G401.6 (cell line): ENCODE results near the gene CDH3.
"Not testable (repeated sequence)": the region's sequence is repeated elsewhere in the genome, so short reads cannot be mapped to it uniquely, and the experiment has no call there.

Experiments used
- FAIRE-seq: peaks from 2 replicates; lab custom pipeline; 2012; peaks lifted over from hg19 to GRCh38; lab: Jason Lieb, UNC

The CDH3 gene

GRCh38 chr16:68707340-68708152 is 62.4 kb downstream of the CDH3 start:
- FAIRE-seq: no peak

- no peak for FAIRE-seq
These were observed 65.1 kb downstream of the CDH3 start for GRCh38 chr16:68710211-68710610.

GRCh38 chr16:68711421-68712139 is 66.5 kb downstream of the CDH3 start:
- FAIRE-seq: no peak

GRCh38 chr16:68713361-68713760 is 68.3 kb downstream of the CDH3 start:
- FAIRE-seq: no peak

GRCh38 chr16:68715471-68715870 is 70.4 kb downstream of the CDH3 start:
- FAIRE-seq: no peak

GRCh38 chr16:68716516-68716915 is 71.4 kb downstream of the CDH3 start:
- not testable (repeated sequence) for FAIRE-seq

- no peak for FAIRE-seq
These were observed 72.6 kb downstream of the CDH3 start for GRCh38 chr16:68717684-68718083.

GRCh38 chr16:68718590-68718989 is 73.5 kb downstream of the CDH3 start:
- FAIRE-seq: no peak

GRCh38 chr16:68719993-68720489 is 74.9 kb downstream of the CDH3 start:
- no peak for FAIRE-seq

- FAIRE-seq: no peak
These were observed 77.3 kb downstream of the CDH3 start for GRCh38 chr16:68722119-68723024.

GRCh38 chr16:68724797-68725196 is 79.7 kb downstream of the CDH3 start:
- FAIRE-seq: no peak

GRCh38 chr16:68728523-68728922 is 83.4 kb downstream of the CDH3 start:
- no peak for FAIRE-seq

GRCh38 chr16:68731637-68732036 is 86.5 kb downstream of the CDH3 start:
- FAIRE-seq: no peak

GRCh38 chr16:68732042-68732680 is 87.1 kb downstream of the CDH3 start:
- FAIRE-seq: no peak

GRCh38 chr16:68732741-68733399 is 87.8 kb downstream of the CDH3 start:
- no peak for FAIRE-seq

- no peak for FAIRE-seq
These were observed 88.5 kb downstream of the CDH3 start for GRCh38 chr16:68733570-68733969.

- no peak for FAIRE-seq
These were observed 89.7 kb downstream of the CDH3 start for GRCh38 chr16:68734782-68735181.

GRCh38 chr16:68736561-68736960 is 91.5 kb downstream of the CDH3 start:
- FAIRE-seq: no peak

- FAIRE-seq: no peak
These were observed 92.1 kb downstream of the CDH3 start, which contains the start of gene CDH1 for GRCh38 chr16:68737046-68737729. CDH1 (plus strand) TSS chr16:68737292; CDS start chr16:68737416, 124 bp downstream.
